ENCODE data around the gene AIFM1. TPM values are rescaled to one million over a fixed set of nuclear protein-coding genes. Genes with fewer than 3 reads are reported as not detected.

The AIFM1 gene
- polyA plus RNA-seq, 2 of the 4 experiments (the other 2 are of a cell fraction): 90.2 to 103 TPM

- DNase-seq (ENCODE audit: low read depth in 1 of 2, low spot score in 1 of 2): no peak
- TF ChIP-seq FOSB (CRISPR knock-in tag; IDR thresholded peaks at IDR 0.05) (no peak), HDAC2 (IDR thresholded peaks at IDR 0.05) (no peak), NPAS2 (CRISPR knock-in tag; IDR thresholded peaks at IDR 0.05; ENCODE audit: borderline replicate concordance) (no peak)
- H3K4me2 ChIP-seq: no peak overlapping the region; the same call in 2 of the 3 replicates
- no peak overlapping the region for H3K4me3 ChIP-seq
- no peak for ATAC-seq
- 70% methylated on average over 2 of the region's 2 CpGs for WGBS (ENCODE audit: missing lambda C conversion rate)
- CTCF ChIA-PET: no interaction called here
- FAIRE-seq: no peak
- H3K27ac ChIP-seq: no peak overlapping the region
- peaks cover 36% of the 10 kb centered on the region for H3K4me1 ChIP-seq
- no peaks in the 10 kb centered on the region for H3K9me3 ChIP-seq
- POLR2A ChIA-PET: no interaction called here
Observed at GRCh38 chrX:130163398-130163797, 2.2 kb downstream of the AIFM1 start.

GRCh38 chrX:130162094-130162735, 3.4 kb downstream of the AIFM1 start:
- 47% methylated on average over 6 of the region's 6 CpGs for WGBS (ENCODE audit: missing lambda C conversion rate)
- H3K4me2 ChIP-seq: peak overlapping the region; percentile 45; the same call in 2 of the 3 replicates
- CTCF ChIA-PET: no interaction called here
- TF ChIP-seq MAFK (IDR thresholded peaks at IDR 0.05; ENCODE audit: partially characterized antibody) (peak; percentile 57), ESRRA (IDR thresholded peaks at IDR 0.05; ENCODE audit: borderline replicate concordance, low read length) (no peak)
- no peak for FAIRE-seq
- no peak overlapping the region for H3K27ac ChIP-seq
- H3K9me3 ChIP-seq: no peaks in the 10 kb centered on the region
- no peak overlapping the region for H3K4me3 ChIP-seq
- DNase-seq (ENCODE audit: low read depth in 1 of 2, low spot score in 1 of 2): no peak
- peaks cover 34% of the 10 kb centered on the region for H3K4me1 ChIP-seq
- ATAC-seq: no peak
- POLR2A ChIA-PET: no interaction called here

- ChIA-PET POLR2A (no interaction called here), CTCF (no interaction called here)
- FAIRE-seq (no peak), ATAC-seq (no peak), DNase-seq (ENCODE audit: low read depth in 1 of 2, low spot score in 1 of 2) (no peak)
- 63% methylated on average over 4 of the region's 4 CpGs for WGBS (ENCODE audit: missing lambda C conversion rate)
- peaks cover 30% of the 10 kb centered on the region for H3K4me1 ChIP-seq
- H3K4me3 ChIP-seq: no peak overlapping the region
- H3K4me2 ChIP-seq: peak overlapping the region; percentile 33; the same call in 1 of the 3 replicates
- no peaks in the 10 kb centered on the region for H3K9me3 ChIP-seq
- no peak for TF ChIP-seq CEBPB (IDR thresholded peaks at IDR 0.05)
- TF ChIP-seq TFCP2L1 (CRISPR knock-in tag; IDR thresholded peaks at IDR 0.05): no peak
- TF ChIP-seq JUNB (IDR thresholded peaks at IDR 0.05): no peak
- TF ChIP-seq RCOR1 (IDR thresholded peaks at IDR 0.05; ENCODE audit: low read depth, low read length): no peak
- no peak for TF ChIP-seq FOSL2 (IDR thresholded peaks at IDR 0.05)
- TF ChIP-seq FOSL2 (CRISPR knock-in tag; IDR thresholded peaks at IDR 0.05): no peak
- no peak for TF ChIP-seq PHF8 (IDR thresholded peaks at IDR 0.05; ENCODE audit: borderline replicate concordance, low read depth)
- TF ChIP-seq RARB (CRISPR knock-in tag; IDR thresholded peaks at IDR 0.05): no peak
- TF ChIP-seq RAD21 (conservative IDR thresholded peaks at IDR 0.05 in 1 of 2, IDR thresholded peaks at IDR 0.05 in 1 of 2): no peak
- no peak for TF ChIP-seq RFX5 (IDR thresholded peaks at IDR 0.05)
- no peak for TF ChIP-seq CTCF (IDR thresholded peaks at IDR 0.05)
- TF ChIP-seq HEYL (CRISPR knock-in tag; IDR thresholded peaks at IDR 0.05): no peak
- no peak for TF ChIP-seq RNF2 (IDR thresholded peaks at IDR 0.05; ENCODE audit: borderline replicate concordance, low read depth)
- no peak for TF ChIP-seq ZNF302 (CRISPR knock-in tag; IDR thresholded peaks at IDR 0.05)
- no peak for TF ChIP-seq NPAS2 (CRISPR knock-in tag; IDR thresholded peaks at IDR 0.05; ENCODE audit: borderline replicate concordance)
- TF ChIP-seq EHF (CRISPR knock-in tag; IDR thresholded peaks at IDR 0.05): no peak
- no peak for TF ChIP-seq POLR2A (IDR thresholded peaks at IDR 0.05; ENCODE audit: low read length)
- no peak overlapping the region for H3K27ac ChIP-seq
Observed at GRCh38 chrX:130159776-130160175, 5.9 kb downstream of the AIFM1 start.

- no peak for DNase-seq (ENCODE audit: low read depth in 1 of 2, low spot score in 1 of 2)
- FAIRE-seq: no peak
- no peak for ATAC-seq
- no peak overlapping the region for H3K27ac ChIP-seq
- H3K4me2 ChIP-seq: no peak overlapping the region
- ChIA-PET POLR2A (no interaction called here), CTCF (no interaction called here)
- no peak for TF ChIP-seq EHF (CRISPR knock-in tag; IDR thresholded peaks at IDR 0.05)
- TF ChIP-seq FOSB (CRISPR knock-in tag; IDR thresholded peaks at IDR 0.05): no peak
- no peak for TF ChIP-seq E2F6 (IDR thresholded peaks at IDR 0.05; ENCODE audit: borderline replicate concordance, low read depth)
- no peak for TF ChIP-seq POLR2AphosphoS2 (conservative IDR thresholded peaks at IDR 0.05; ENCODE audit: low read length)
- no peak for TF ChIP-seq RFX5 (IDR thresholded peaks at IDR 0.05)
- no peak for TF ChIP-seq EHMT2 (IDR thresholded peaks at IDR 0.05; ENCODE audit: low read depth)
- TF ChIP-seq ELK1 (IDR thresholded peaks at IDR 0.05; ENCODE audit: low read depth, low read length): no peak
- no peak for TF ChIP-seq RCOR1 (IDR thresholded peaks at IDR 0.05; ENCODE audit: low read depth, low read length)
- TF ChIP-seq POLR2A (IDR thresholded peaks at IDR 0.05; ENCODE audit: low read length): no peak
- TF ChIP-seq MAFK (IDR thresholded peaks at IDR 0.05; ENCODE audit: partially characterized antibody): no peak
- no peak for TF ChIP-seq KDM1A (IDR thresholded peaks at IDR 0.05; ENCODE audit: low read depth)
- TF ChIP-seq JUNB (IDR thresholded peaks at IDR 0.05): no peak
- no peaks in the 10 kb centered on the region for H3K9me3 ChIP-seq
- 96% methylated on average over 2 of the region's 2 CpGs for WGBS (ENCODE audit: missing lambda C conversion rate)
- peaks cover 23% of the 10 kb centered on the region for H3K4me1 ChIP-seq
- no peak overlapping the region for H3K4me3 ChIP-seq
Observed at GRCh38 chrX:130158311-130158710, 7.3 kb downstream of the AIFM1 start.

Data from A549 (cell line).